Measurements from ENCODE around the gene C13orf42.

DNA sequence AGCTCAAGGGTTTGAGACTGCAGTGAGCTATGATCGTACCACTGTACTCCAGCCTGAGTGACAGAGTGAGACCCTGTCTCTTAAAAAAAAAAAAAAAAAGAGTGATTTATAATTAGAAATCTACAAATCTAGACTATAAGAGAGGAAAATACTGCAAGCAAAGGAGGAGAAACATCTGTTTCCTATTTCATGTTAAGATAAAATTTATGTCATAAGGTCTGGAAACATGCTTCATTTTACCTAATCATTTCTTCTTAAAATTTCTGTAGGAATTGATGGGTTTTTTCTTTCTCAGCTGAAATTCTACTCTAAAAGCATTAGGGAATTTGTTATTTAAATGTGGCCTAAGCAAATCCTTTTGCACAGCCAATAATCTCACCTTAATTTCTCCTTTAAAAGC lies 53.2 kb downstream of the C13orf42 start:
- TF ChIP-seq CTCF (IDR thresholded peaks at IDR 0.05) (no peak), POLR2A (IDR thresholded peaks at IDR 0.05) (no peak)

Measured in right lobe of liver (tissue), 4 donors.